Measurements from ENCODE around the gene ELL2.

DNA sequence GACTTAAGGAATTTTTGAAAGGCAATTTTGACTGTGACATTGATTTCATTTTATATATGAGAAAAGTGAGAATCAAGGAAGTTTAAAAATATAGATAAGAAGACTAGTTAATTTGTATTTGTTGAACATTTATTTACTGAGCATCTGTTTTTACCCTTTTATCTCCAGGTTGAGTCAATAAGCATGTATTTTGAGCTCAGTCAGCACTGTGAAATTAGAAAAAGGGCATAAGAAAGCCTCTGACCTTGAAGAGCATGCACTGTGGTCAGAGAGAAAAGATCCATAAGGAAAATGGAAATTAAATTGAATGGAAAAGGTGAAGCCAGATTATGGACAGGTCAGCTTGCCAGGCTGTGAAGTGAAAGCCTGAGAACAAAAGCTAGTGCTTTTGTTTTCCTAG is 44.4 kb downstream of the ELL2 start:
- TF ChIP-seq, protein P1, sequence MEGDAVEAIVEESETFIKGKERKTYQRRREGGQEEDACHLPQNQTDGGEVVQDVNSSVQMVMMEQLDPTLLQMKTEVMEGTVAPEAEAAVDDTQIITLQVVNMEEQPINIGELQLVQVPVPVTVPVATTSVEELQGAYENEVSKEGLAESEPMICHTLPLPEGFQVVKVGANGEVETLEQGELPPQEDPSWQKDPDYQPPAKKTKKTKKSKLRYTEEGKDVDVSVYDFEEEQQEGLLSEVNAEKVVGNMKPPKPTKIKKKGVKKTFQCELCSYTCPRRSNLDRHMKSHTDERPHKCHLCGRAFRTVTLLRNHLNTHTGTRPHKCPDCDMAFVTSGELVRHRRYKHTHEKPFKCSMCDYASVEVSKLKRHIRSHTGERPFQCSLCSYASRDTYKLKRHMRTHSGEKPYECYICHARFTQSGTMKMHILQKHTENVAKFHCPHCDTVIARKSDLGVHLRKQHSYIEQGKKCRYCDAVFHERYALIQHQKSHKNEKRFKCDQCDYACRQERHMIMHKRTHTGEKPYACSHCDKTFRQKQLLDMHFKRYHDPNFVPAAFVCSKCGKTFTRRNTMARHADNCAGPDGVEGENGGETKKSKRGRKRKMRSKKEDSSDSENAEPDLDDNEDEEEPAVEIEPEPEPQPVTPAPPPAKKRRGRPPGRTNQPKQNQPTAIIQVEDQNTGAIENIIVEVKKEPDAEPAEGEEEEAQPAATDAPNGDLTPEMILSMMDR (IDR thresholded peaks at IDR 0.05) = no peak
- TF ChIP-seq POLR2A (IDR thresholded peaks at IDR 0.05) (no peak), POLR2AphosphoS5 (IDR thresholded peaks at IDR 0.05) (no peak)
